ENCODE data around the gene KRT27.

DNA sequence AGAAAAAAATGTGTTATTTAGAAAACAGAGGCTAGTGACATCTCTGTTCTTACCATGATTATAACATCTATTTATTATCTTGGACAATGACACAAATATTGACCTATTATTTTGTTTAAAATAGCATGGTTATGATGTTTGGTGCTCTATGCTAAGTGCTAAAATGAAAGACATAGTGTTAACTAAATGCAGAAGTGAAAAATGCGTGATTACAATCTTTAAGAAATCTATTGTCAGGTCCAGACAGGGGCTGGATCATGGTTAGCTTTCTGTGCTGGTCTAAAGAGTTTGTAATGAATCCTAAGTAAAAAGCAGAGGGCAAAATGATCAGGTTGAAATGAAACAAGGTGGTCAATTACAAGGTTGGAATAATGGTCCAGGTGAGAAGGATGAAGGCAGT, 18.0 kb upstream of the KRT27 start:
- TF ChIP-seq CTCF (IDR thresholded peaks at IDR 0.05) = no peak
- no peak for TF ChIP-seq EZH2 (IDR thresholded peaks at IDR 0.05)
- TF ChIP-seq EZH2phosphoT487 (IDR thresholded peaks at IDR 0.05) = no peak
